Measurements from ENCODE around the gene ANKRD36C.
"Not testable (repeated sequence)": the region's sequence is repeated elsewhere in the genome, so short reads cannot be mapped to it uniquely, and the experiment has no call there.

The ANKRD36C gene

DNA sequence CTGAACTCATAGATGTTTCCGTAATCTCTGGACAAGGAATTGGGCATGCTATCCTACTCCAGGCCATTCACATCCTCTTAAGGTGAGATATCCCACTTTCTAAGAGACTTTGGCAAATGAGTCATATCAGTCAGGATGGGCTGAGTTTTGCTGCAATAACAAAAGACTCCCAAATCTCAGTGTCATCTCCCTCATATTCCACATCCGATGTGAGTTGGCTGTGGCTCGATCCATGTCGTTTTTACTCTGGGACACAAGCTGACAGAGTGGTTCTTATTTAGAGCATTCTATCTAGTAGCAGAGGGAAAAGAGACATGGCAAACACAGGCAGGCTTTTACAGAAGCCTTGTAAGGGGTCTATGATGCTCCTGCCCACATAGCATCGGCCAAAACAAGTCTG, 14.6 kb upstream of the ANKRD36C start:
- not testable (repeated sequence) for DNase-seq

- DNase-seq: peak; percentile 66 to 72
Measured at GRCh38 chr2:95992520-95993272, 1.1 kb upstream of the ANKRD36C start.

- peak; percentile 53 to 65 for DNase-seq
Measured at GRCh38 chr2:95992102-95992501, 478 bp upstream of the ANKRD36C start.

- DNase-seq: not testable (repeated sequence)
Measured at GRCh38 chr2:95990884-95991283, 740 bp downstream of the ANKRD36C start.

DNA sequence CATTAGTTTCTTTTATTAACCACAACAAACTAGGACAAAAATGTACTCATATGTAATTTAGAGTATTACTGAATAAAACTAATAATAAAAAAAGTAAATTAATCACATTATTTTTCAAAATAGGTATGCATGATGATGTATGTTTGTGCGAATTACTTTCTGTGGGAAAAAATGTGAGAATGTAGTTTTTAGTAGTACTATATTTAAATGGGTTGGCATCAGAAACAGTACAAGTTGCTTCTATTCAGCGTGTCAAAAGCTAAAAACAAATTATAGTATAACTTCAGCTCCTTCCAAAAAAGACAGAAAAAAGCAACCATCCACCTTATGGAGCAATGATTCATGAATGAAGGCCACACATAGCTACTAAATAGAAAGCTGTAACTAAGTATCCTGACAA, 40.0 kb downstream of the ANKRD36C start:
- DNase-seq: not testable (repeated sequence)

- not testable (repeated sequence) for DNase-seq
Measured at GRCh38 chr2:95948039-95948438, 43.6 kb downstream of the ANKRD36C start.

DNA sequence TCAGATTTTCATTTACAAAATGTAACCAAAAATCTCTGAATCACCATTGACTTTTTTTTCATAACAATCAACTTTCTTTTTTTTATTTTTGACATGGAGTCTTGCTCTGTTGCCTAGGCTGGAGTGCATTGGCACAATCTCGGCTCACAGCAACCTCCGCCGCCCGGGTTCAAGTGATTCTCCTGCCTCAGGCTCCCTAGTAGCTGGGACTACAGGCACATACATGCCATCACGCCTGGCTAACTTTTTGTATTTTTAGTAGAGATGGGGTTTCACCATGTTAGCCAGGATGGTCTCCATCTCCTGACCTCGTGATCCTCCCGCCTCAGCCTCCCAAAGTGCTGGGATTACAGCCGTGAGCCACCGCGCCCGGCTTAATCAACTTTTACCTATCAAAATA, 51.7 kb downstream of the ANKRD36C start:
- DNase-seq: not testable (repeated sequence)

DNA sequence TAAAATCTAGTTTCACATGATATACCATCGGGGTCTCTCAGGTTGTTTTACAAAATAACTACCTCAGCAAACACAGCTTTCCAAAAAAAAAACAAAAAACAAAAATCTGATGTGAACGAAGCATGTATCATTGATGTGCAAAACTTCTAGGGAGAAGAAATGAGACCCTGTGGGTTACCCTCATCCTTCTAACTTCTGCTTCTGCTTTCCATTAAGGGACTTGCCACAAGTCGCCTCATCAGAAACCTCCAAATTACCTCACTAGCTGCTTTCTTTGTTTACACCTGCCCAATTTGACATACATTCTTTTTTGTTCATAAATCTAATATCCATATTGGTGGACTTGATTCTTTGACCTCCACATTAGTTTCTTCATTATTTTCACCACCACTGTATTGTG, 60.9 kb downstream of the ANKRD36C start:
- not testable (repeated sequence) for DNase-seq

- not testable (repeated sequence) for DNase-seq
Measured at GRCh38 chr2:95917007-95917406, 74.6 kb downstream of the ANKRD36C start.

DNA sequence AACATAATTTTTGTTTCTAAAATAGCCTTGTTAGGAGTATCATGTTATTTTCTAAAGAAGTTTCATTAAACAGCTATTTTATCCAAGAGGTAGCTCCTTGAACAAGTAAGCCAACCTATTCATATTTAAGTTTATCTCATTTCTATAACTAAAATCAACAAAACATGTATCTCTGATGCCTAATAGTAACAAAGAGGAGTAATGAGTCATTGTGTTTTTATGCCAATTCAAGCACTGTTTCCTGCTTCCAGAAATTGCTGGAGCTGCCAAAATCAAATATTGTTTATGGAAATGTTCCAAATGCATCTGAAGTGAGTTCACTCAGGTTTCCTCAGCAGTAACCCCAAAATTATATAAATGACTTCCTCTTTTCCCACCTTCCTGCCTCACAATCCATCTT, 76.5 kb downstream of the ANKRD36C start:
- DNase-seq: not testable (repeated sequence)

DNA sequence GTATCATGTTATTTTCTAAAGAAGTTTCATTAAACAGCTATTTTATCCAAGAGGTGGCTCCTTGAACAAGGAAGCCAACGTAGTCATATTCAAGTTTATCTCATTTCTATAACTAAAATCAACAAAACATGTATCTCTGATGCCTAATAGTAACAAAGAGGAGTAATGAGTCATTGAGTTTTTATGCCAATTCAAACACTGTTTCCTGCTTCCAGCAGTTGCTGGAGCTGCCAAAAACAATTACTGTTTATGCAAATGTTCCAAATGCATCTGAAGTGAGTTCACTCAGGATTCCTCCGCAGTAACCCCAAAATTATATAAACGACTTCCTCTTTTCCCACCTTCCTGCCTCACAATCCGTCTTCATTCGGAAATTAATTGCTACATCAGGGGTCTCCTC, 80.2 kb downstream of the ANKRD36C start:
- not testable (repeated sequence) for DNase-seq

GRCh38 chr2:95894443-95894842, 97.2 kb downstream of the ANKRD36C start:
- DNase-seq: not testable (repeated sequence)

GRCh38 chr2:95867929-95868328, 123.7 kb downstream of the ANKRD36C start:
- not testable (repeated sequence) for DNase-seq

- not testable (repeated sequence) for DNase-seq
Measured at GRCh38 chr2:95867047-95867677, 124.5 kb downstream of the ANKRD36C start.

DNA sequence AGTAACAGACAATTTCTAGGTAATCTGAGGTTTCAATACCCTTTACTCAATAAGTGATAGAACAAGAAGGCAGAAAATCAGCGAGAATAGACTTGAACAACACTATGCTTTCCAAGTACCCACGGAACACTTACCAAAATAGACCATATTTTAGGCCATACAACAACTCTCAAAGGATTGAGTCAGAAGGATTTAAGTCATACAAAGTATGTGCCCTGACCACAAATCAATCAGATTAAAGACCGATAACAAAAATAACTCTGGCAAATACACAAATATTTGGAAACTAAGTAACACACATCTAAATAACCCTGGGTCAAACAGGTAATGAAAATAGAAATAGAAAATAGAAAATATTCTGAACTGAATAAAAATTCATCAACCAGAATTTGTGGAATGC, 129.5 kb downstream of the ANKRD36C start:
- DNase-seq: not testable (repeated sequence)

DNA sequence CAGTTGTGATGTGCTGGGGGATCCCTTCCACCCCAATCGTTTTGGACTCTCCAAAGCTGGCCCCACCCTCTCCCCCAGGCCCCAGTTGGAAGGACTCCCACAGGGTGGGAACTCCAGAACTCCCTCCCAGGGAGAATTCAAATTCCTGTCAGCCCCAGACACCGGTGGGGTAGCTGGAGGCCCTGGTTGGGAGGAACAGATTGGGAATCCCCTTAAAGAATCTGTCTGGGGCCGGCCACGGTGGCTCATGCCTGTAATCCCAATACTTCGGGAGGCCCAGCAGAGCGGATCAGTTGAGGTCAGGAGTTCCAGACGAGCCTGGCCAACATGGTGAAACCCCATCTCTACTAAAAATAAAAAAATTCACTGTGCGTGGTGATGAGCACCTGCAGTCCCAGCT, 155.5 kb downstream of the ANKRD36C start:
- DNase-seq: no peak

GRCh38 chr2:95834077-95835013, 157.3 kb downstream of the ANKRD36C start:
- DNase-seq: not testable (repeated sequence)

GRCh38 chr2:95824218-95824617, 167.4 kb downstream of the ANKRD36C start:
- DNase-seq: not testable (repeated sequence)

GRCh38 chr2:95817521-95817920, 174.1 kb downstream of the ANKRD36C start:
- not testable (repeated sequence) for DNase-seq

- not testable (repeated sequence) for DNase-seq
Measured at GRCh38 chr2:95813311-95813710, 178.3 kb downstream of the ANKRD36C start.

DNA sequence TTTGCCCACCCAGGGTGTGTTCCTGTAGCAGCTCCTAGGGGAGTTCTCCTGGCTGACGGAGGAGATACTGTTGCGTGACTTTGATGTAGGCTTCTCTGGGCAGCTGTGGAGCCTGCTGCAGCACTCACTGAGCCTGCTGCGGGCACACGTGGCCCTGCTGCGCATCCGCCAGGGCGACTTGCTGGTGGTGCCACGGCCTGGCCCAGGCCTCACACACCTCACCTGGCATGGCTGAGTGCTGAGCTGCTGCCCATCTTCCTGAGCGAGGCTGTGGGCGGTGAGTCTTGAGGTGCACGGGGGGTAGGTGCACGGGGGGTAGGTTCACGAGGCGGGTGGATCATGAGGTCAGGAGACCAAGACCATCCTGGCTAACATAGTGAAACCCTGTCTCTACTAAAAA, 191.7 kb downstream of the ANKRD36C start:
- no peak for DNase-seq

GRCh38 chr2:95799147-95799889, 192.3 kb downstream of the ANKRD36C start:
- DNase-seq: not testable (repeated sequence)
